Spleen (tissue), 11 donors: ENCODE measurements around the gene GPATCH2L. TPM values are rescaled to one million over a fixed set of nuclear protein-coding genes. Genes with fewer than 3 reads are reported as not detected.

Experiments
- DNase-seq: peaks from one replicate; pipeline ENCODE4 v3.0.0-alpha.2; 2020
- H3K27ac ChIP-seq, 8 donors: fragments of 200-600 bp; sonication (generic) in 7 of 8; 1 replicate in 4 of 8; 2 replicates in 4 of 8; pipeline versions ENCODE4 v1.5.0 to v1.8.0; 2016 to 2021; ENCODE audit warnings: inconsistent platforms in 4 of 8, mild to moderate bottlenecking in 4 of 8, moderate library complexity in 1 of 8
- H3K27me3 ChIP-seq, 7 donors: fragments of 200-600 bp; sonication (generic) in 6 of 7; replicated peaks in 1 of 7; 1 replicate in 4 of 7; 2 replicates in 3 of 7; pipeline versions ENCODE4 v1.5.0 to v1.8.0; 2016 to 2021; ENCODE audit warnings: inconsistent platforms in 3 of 7, mild to moderate bottlenecking in 1 of 7
- H3K36me3 ChIP-seq, 6 donors: fragments of 200-600 bp; sonication (generic) in 5 of 6; 1 replicate in 4 of 6; 2 replicates in 2 of 6; pipeline versions ENCODE4 v1.5.0 to v1.8.0; 2016 to 2021; ENCODE audit warnings: inconsistent platforms in 2 of 6
- H3K4me1 ChIP-seq, 6 donors: fragments of 200-600 bp; sonication (generic) in 5 of 6; 1 replicate in 3 of 6; 2 replicates in 3 of 6; pipeline versions ENCODE4 v1.5.0 to v1.8.0; 2016 to 2021; ENCODE audit warnings: inconsistent platforms in 3 of 6
- H3K4me3 ChIP-seq, 8 donors: fragments of 200-600 bp; sonication (generic) in 7 of 8; 1 replicate in 4 of 8; 2 replicates in 4 of 8; pipeline versions ENCODE4 v1.5.0 to v1.8.0; 2016 to 2021; ENCODE audit warnings: inconsistent platforms in 4 of 8, mild to moderate bottlenecking in 4 of 8, moderate library complexity in 2 of 8
- H3K9me3 ChIP-seq, 8 donors: fragments of 200-600 bp; sonication (generic) in 7 of 8; 1 replicate in 4 of 8; 2 replicates in 4 of 8; pipeline versions ENCODE4 v1.5.0 to v1.8.0; 2016 to 2021; ENCODE audit warnings: inconsistent platforms in 4 of 8
- POLR2A ChIP-seq, 3 donors: fragments of 450-650 bp; IDR thresholded peaks; one replicate each; pipeline ENCODE4 v1.5.1; 2017; ENCODE audit warnings: antibody characterized with exemption in 3 of 3, mild to moderate bottlenecking in 1 of 3
- POLR2AphosphoS5 ChIP-seq, 3 donors: sonication (generic); formaldehyde crosslinking; IDR thresholded peaks; one replicate each; pipeline ENCODE4 v1.5.1; 2017; ENCODE audit warnings: antibody characterized with exemption in 3 of 3
- WGBS, 5 donors: extraction: QIAGEN DNeasy Blood & Tissue Kit in 3 of 5; methylation state at CpG; one replicate each; pipeline versions ENCODE4 v1.1.5 to v1.1.7; 2013 to 2018; 5-methylcytosine and 5-hydroxymethylcytosine counted together
- intact Hi-C: fragments of 100-400 bp; cut with DNase I; formaldehyde crosslinking; loops from one replicate; pipeline ENCODE4 v1.15.0; 2023; ENCODE audit warnings: low total_unique reads
- polyA plus RNA-seq, 3 donors: library from polyadenylated mRNA; stranded (reverse); fragments of 200-250 nt; gene quantifications; one replicate each; pipeline ENCODE4 v1.2.1, GENCODE V29; 2013
- total RNA-seq, 7 donors: library from RNA; depleted of rRNA in 3 of 7; stranded (reverse); fragments of >200 nt in 3 of 7; fragmentation: NEBNext Ultra II Directional in 4 of 7; extraction: Animal tissue kit (Norgen Biotek cat#: 25700) in 4 of 7; gene quantifications; one replicate each; pipeline versions ENCODE4 v1.1.0 to v1.2.1, GENCODE V29; 2016 to 2021
- TF ChIP-seq, protein P1 (sequence below), 11 experiments: fragments of 200-600 bp in 7 of 11; fragments of 450-650 bp in 4 of 11; sonication (generic) in 4 of 11; IDR thresholded peaks in 8 of 11; conservative IDR thresholded peaks in 3 of 11; 1 replicate in 7 of 11; 2 replicates in 4 of 11; pipeline versions ENCODE4 v1.4.0 to v1.8.0; 2016 to 2021; ENCODE audit warnings: antibody characterized with exemption in 11 of 11, inconsistent platforms in 4 of 11, mild to moderate bottlenecking in 1 of 11
- donor health status: healthy with polysubstance abuse.
- donor health status: DM: no; HTN: no; CAD: no; lungs with moderate emphysema.
- donor health status: DM: no; HTN: no; CAD: no.
- donor health status: Bipolar disorder and iron deficiency.
- donor health status: healthy.
- donor health status: DM: no; HTN: no; CAD: no.
- donor health status: DM: yes; HTN: yes; CAD: no.

Gene GPATCH2L
- total and polyA plus RNA-seq, 10 donors, result 3.5 to 96.5 (median 59.2) TPM

DNA sequence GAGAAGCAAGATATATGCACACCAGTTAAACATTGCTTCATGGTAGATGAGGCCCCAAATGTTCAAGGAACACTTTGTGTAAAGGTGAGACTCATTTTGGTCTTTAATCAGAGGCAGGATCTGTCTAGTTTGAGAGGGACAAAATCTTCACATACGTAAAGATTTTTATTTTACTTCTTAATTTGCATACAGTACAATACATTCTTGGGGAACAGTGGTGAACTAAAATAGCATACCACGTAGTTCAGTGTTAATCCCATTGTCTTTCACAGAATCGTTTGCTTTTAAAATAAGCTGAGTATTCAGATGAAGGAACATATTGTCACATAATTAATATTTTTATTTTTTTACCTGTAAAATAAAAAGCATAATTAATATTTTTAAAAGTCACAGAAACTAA is 43.3 kb downstream of the GPATCH2L start:
- H3K9me3 ChIP-seq, result no peaks in the 10 kb centered on the region
- no peak overlapping the region for H3K4me3 ChIP-seq
- H3K36me3 ChIP-seq, result peaks cover 0 to 99% (median 59%) of the 10 kb centered on the region in 6 donors
- no peaks in the 10 kb centered on the region for H3K27me3 ChIP-seq
- H3K27ac ChIP-seq, result no peak overlapping the region
- H3K4me1 ChIP-seq, result peaks cover 0 to 37% (median 15%) of the 10 kb centered on the region in 6 donors
- intact Hi-C loops, result no loop called here
- WGBS, 5 donors, result 82 to 95% (median 88%) methylated on average over 3 of the region's 3 CpGs
- DNase-seq, result no peak
- no peak for TF ChIP-seq POLR2AphosphoS5 (IDR thresholded peaks at IDR 0.05)
- TF ChIP-seq POLR2A (IDR thresholded peaks at IDR 0.05), result no peak
- TF ChIP-seq, protein P1, sequence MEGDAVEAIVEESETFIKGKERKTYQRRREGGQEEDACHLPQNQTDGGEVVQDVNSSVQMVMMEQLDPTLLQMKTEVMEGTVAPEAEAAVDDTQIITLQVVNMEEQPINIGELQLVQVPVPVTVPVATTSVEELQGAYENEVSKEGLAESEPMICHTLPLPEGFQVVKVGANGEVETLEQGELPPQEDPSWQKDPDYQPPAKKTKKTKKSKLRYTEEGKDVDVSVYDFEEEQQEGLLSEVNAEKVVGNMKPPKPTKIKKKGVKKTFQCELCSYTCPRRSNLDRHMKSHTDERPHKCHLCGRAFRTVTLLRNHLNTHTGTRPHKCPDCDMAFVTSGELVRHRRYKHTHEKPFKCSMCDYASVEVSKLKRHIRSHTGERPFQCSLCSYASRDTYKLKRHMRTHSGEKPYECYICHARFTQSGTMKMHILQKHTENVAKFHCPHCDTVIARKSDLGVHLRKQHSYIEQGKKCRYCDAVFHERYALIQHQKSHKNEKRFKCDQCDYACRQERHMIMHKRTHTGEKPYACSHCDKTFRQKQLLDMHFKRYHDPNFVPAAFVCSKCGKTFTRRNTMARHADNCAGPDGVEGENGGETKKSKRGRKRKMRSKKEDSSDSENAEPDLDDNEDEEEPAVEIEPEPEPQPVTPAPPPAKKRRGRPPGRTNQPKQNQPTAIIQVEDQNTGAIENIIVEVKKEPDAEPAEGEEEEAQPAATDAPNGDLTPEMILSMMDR (IDR thresholded peaks at IDR 0.05 in 8 of 11, conservative IDR thresholded peaks at IDR 0.05 in 3 of 11), result no peak

DNA sequence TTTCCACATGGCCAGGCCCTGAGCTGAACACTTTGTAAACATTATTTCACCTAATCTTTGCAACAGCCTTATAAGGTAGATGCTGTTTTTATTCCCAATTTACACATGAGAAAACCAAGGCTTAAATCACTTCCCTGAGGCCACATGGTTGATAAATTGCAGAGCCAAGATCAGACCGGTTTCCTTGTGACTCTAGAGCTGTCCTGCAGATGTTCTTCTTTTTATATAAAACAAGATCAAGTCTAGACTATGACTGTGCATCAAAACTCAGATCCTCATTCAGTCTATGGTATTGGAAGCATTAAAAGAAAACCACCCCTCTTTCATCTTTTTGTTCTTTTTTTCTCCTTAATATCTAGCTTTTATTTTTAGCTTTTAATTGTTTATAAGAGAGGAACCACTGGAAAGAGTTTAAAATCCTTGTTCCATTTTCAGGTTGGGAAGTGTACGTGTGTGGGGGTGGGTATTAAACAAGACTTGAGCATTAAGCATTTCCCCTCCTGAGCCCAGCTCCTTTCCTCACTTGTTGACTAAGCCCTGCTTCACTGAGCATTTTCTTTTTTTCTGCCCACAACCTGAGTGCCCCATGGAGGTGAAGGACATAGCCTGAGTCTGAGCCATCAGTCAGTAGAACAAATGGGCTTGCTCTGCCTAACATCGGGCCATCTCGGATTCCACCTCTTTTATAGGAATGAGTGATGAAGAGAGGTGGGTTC is 45.4 kb downstream of the GPATCH2L start:
- intact Hi-C loops, result no loop called here
- no peak overlapping the region for H3K27ac ChIP-seq
- no peaks in the 10 kb centered on the region for H3K9me3 ChIP-seq
- peaks cover 0 to 100% (median 70%) of the 10 kb centered on the region in 6 donors for H3K36me3 ChIP-seq
- DNase-seq, result no peak
- 91 to 95% (median 93%) methylated on average over 4 of the region's 4 CpGs for WGBS, 5 donors
- TF ChIP-seq, protein P1 (IDR thresholded peaks at IDR 0.05 in 8 of 11, conservative IDR thresholded peaks at IDR 0.05 in 3 of 11), result no peak
- H3K27me3 ChIP-seq, result no peaks in the 10 kb centered on the region
- no peak overlapping the region for H3K4me3 ChIP-seq
- peaks cover 0 to 16% (median 0%) of the 10 kb centered on the region in 6 donors for H3K4me1 ChIP-seq

DNA sequence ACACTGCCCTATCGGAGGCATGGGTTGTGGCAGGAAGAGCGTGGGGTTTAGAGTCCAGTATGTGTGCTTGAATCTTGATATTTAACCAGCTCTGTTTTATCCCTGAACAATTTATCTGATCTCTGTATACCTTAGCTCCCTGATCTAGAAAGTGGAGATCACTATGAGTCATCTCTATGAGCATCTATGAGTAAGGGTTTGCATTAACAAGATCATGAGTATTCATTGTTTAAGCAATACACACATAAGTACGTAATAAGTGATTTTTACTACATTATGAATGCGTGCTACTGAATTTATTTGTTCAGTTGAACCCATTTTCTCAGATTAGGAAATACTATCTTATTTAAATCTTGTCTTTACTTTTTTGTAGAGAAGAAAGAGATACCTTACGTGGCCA is 49.4 kb downstream of the GPATCH2L start:
- no peak for DNase-seq
- Histone ChIP-seq H3K27me3 (no peaks in the 10 kb centered on the region), H3K36me3 (peaks cover 0 to 93% (median 56%) of the 10 kb centered on the region in 6 donors), H3K4me1 (no peaks in the 10 kb centered on the region), H3K9me3 (no peaks in the 10 kb centered on the region), H3K27ac (no peak overlapping the region), H3K4me3 (no peak overlapping the region)
- no peak for TF ChIP-seq POLR2AphosphoS5 (IDR thresholded peaks at IDR 0.05)
- TF ChIP-seq POLR2A (IDR thresholded peaks at IDR 0.05), result no peak
- TF ChIP-seq, protein P1 (IDR thresholded peaks at IDR 0.05 in 8 of 11, conservative IDR thresholded peaks at IDR 0.05 in 3 of 11), result no peak
- intact Hi-C loops, result no loop called here
- 93 to 99% (median 97%) methylated on average over 5 of the region's 5 CpGs for WGBS, 5 donors

DNA sequence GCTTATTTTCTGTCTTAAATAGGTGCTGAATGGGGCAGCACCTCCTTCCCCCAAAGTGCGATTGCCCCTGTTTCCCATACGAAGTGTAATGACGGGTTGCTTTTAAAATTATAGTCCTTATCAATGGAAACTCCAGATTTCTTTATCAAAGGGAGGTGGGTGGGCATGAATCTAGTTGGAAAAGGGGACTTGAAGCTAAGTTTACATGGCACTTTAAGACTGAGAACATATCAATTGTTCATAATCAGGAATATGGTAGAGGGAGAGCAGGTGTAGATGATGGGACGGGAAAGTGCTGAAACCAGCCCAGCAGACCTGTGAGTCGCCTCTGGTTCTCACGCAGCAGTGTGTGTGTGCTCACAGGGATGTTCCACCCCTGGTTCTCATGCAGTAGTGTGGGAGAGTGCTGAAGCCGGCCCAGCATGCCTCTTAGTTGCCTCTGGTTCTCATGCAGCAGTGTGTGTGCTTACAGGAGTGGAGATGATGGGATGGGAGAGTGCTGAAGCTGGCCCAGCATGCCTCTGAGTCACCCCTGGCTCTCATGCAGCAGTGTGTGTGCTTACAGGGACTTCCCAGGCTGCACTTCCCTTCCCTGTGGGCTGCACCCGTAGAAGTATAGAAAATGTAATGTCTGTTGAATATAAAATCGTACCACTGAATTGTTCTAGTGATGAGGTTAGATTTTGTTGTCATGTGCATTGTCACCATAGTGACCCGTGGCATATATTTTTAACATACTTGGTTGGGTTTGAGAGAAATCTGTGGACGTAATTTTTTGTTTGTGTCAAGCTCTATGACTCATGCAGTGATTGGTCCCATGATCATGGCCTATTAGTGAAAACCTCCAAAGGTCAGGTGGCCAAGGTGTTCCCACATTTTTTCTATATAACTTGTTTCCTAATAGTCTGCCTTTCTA is 51.6 kb downstream of the GPATCH2L start:
- intact Hi-C loops, result no loop called here
- H3K27ac ChIP-seq, result no peak overlapping the region
- no peak for DNase-seq

More for the DNA sequence above, 51.6 kb downstream of the GPATCH2L start:
- Histone ChIP-seq H3K4me1 (no peaks in the 10 kb centered on the region), H3K9me3 (no peaks in the 10 kb centered on the region), H3K4me3 (no peak overlapping the region), H3K36me3 (peaks cover 0 to 82% (median 39%) of the 10 kb centered on the region in 6 donors), H3K27me3 (no peaks in the 10 kb centered on the region)
- 82 to 90% (median 89%) methylated on average over 11 of the region's 11 CpGs for WGBS, 5 donors
- TF ChIP-seq, protein P1 (IDR thresholded peaks at IDR 0.05 in 8 of 11, conservative IDR thresholded peaks at IDR 0.05 in 3 of 11), result no peak
- TF ChIP-seq POLR2A (IDR thresholded peaks at IDR 0.05) (no peak), POLR2AphosphoS5 (IDR thresholded peaks at IDR 0.05) (no peak)
